ENCODE measurements around the gene C15orf39. TPM values are rescaled to one million over a fixed set of nuclear protein-coding genes. Genes with fewer than 3 reads are reported as not detected.

The C15orf39 gene
- total and polyA plus RNA-seq, 9 of the 15 experiments (the other 6 are each of a cell fraction or from before 2014, with no cell fraction given), result 0.31 to 29.8 (median 4.4) TPM

GRCh38 chr15:75198560-75199356, 2.9 kb upstream of the C15orf39 start (continued):
- TF ChIP-seq RBM25 (IDR thresholded peaks at IDR 0.05; ENCODE audit: low read depth, low read length, severe bottlenecking) (peak; percentile 35), RNF2 (IDR thresholded peaks at IDR 0.05) (0 out of 2 replicates have a peak, but pooled peaks have one; percentile 13), ASH1L (IDR thresholded peaks at IDR 0.05; ENCODE audit: borderline replicate concordance, low read depth, partially characterized antibody) (peak; percentile 61), OTX1 (CRISPR knock-in tag; IDR thresholded peaks at IDR 0.05) (no peak), PBX2 (CRISPR knock-in tag; IDR thresholded peaks at IDR 0.05; ENCODE audit: low read depth) (0 out of 2 replicates have a peak, but pooled peaks have one; percentile 28), PBX2 (tag; conservative IDR thresholded peaks at IDR 0.05; ENCODE audit: low read depth) (peak; percentile 88), SMAD4 (CRISPR knock-in tag; conservative IDR thresholded peaks at IDR 0.05) (peak; percentile 52; the same call in 1 of the 2 replicates), MEIS2 (IDR thresholded peaks at IDR 0.05; ENCODE audit: partially characterized antibody) (peak; percentile 59), PATZ1 (CRISPR knock-in tag; IDR thresholded peaks at IDR 0.05; ENCODE audit: borderline replicate concordance) (no peak), PREB (CRISPR knock-in tag; IDR thresholded peaks at IDR 0.05) (no peak), L3MBTL2 (IDR thresholded peaks at IDR 0.05) (peak; percentile 93), CREB1 (IDR thresholded peaks at IDR 0.05) (no peak), CREB1 (CRISPR knock-in tag; IDR thresholded peaks at IDR 0.05) (0 out of 2 replicates have a peak, but pooled peaks have one; percentile 27)
